HG03342 (cell line): ENCODE data around the gene PLD4.
"Not testable (repeated sequence)": the region's sequence is repeated elsewhere in the genome, so short reads cannot be mapped to it uniquely, and the experiment has no call there.

Experiments
- ATAC-seq: cut with Tn5 transposase; IDR thresholded peaks from one replicate; pipeline ENCODE4 v1.9.1; 2021; ENCODE audit warnings: mild to moderate bottlenecking, moderate library complexity; ENCODE audit not compliant: unreplicated experiment

PLD4 gene

DNA sequence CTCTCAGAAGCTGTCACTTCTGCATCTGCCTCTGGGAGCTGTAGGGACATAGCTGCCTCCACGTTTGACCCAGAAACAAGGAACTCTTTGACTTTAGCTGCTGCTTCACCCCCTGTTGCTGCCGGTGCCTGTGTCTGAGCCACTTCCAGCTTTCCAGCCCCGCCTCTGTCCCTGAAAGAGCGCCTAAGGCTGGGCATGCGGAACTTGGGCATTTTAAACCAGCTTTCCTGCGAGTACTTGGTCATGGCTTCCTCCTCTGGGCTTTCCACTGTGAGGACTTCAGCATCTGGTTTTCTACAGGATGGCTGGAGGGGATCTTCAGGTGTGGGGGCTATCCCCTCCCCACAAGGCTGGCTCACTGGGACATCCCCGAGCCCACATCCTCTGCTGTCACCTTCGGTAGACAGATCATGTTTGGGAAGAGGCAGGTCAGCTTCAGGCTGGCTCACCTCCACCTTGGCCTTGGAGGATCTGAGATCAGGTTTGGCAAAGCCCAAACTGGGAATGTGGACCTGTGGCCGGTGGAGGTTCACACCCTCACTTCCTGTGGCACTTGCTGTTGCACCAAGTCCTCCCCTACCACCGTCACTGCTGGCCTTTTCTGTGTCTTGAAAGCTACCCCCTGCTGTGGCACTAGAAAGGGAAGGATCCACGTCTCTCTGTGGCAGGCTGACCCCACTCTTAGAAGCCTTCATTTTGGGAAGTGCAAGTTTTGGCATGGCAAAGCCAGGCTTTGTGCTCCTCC is 15.2 kb downstream of the PLD4 start:
- ATAC-seq, result no peak

GRCh38 chr14:104940526-104941150 is 16.0 kb downstream of the PLD4 start:
- ATAC-seq, result no peak

DNA sequence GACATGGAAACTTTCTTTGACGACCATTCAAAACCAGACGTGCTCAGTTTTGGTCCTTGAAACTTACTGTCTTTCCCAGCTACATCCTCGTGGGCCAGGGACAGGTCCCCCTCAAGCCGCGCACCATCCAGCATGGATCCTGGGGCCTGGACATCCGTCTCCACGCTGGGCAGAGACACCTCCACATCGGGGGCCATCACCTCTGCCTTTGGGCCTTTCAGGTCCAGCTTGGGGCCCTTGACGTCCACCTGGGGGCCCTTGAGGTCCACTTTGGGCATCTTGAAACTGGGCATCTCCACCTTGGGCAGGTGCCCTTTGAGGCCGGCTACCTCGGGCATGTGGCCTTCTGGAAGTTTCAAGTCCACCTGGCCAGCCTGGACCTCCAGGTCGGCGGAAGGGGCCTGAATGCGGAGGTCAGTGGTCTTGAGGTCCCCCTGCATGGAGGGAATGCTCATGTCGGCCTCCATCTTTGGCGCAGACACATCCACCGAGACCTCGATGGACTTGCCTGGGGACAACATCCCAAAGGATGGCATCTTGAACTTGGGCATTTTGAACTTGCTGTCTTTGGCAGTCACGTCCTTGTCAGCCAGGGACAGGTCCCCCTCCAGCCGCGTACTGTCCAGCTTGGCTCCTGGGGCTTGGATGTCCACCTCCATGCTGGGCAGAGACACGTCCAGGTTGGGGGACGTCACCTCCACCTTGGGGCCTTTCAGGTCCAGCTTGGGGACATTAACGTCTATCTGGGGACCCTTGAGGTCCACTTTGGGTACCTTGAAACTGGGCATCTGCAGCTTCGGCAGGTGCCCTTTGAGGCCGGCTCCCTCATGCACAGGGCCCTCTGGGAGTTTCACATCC is 17.1 kb downstream of the PLD4 start:
- ATAC-seq, result no peak

- ATAC-seq, result no peak
Measured at GRCh38 chr14:104942586-104942985, 17.9 kb downstream of the PLD4 start.

DNA sequence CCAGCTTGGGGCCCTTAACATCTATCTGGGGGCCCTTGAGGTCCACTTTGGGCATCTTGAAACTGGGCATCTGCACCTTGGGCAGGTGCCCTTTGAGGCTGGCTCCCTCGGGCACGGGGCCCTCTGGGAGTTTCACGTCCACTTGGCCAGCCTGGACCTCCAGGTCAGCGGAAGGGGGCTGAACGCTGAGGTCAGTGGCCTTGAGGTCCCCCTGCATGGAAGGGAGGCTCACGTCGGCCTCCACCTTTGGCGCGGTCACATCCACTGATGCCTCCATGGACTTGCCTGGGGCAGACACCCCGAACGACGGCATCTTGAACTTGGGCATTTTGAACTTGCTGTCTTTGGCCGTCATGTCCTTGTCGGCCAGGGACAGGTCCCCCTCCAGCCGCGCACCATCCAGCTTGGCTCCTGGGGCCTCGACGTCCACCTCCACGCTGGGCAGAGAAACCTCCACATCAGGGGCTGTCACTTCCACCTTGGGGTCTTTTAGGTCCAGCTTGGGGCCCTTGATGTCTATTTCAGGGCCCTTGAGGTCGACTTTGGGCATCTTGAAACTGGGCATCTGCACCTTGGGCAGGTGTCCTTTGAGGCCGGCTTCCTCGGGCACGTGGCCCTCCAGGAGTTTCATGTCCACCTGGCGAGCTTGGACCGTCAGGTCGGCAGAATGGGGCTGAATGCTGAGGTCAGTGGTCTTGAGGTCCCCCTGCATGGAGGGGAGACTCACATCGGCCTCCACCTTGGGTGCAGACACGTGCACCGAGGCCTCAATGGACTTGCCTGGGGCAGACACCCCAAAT is 18.7 kb downstream of the PLD4 start:
- not testable (repeated sequence) for ATAC-seq

GRCh38 chr14:104944016-104944308 is 19.3 kb downstream of the PLD4 start:
- not testable (repeated sequence) for ATAC-seq

DNA sequence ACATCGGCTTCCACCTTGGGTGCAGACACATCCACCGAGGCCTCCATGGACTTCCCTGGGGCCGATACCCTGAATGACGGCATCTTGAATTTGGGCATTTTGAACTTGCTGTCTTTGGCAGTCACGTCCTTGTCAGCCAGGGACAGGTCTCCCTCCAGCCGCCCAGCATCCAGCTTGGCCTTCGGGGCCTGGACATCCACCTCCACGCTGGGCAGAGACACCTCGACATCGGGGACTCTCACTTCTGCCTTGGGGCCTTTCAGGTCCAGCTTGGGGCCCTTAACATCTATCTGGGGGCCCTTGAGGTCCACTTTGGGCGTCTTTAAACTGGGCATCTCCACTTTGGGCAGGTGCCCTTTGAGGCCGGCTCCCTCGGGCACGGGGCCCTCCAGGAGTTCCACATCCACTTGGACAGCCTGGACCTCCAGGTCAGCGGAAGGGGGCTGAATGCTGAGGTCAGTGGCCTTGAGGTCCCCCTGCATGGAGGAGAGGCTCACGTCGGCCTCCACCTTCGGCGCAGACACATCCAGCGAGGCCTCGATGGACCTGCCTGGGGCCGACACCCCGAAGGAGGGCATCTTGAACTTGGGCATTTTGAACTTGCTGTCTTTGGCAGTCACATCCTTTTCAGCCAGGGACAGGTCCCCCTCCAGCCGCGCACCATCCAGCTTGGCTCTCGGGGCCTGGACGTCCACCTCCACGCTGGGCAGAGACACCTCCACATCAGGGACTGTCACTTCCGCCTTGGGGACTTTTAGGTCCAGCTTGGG is 19.9 kb downstream of the PLD4 start:
- not testable (repeated sequence) for ATAC-seq

- not testable (repeated sequence) for ATAC-seq
Measured at GRCh38 chr14:104945266-104945665, 20.6 kb downstream of the PLD4 start.

- not testable (repeated sequence) for ATAC-seq
Measured at GRCh38 chr14:104945986-104946965, 21.6 kb downstream of the PLD4 start.

DNA sequence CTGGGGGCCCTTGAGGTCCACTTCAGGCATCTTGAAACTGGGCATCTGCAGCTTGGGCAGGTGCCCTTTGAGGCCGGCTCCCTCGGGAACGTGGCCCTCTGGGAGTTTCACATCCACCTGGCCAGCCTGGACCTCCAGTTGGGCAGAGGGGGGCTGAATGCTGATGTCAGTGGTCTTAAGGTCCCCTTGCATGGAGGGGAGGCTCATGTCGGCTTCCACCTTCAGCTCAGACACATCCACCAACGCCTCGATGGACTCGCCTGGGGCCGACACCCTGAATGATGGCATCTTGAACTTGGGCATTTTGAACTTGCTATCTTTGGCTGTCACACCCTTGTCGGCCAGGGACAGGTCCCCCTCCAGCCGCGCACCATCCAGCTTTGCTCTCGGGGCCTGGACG is 22.5 kb downstream of the PLD4 start:
- not testable (repeated sequence) for ATAC-seq

GRCh38 chr14:104947881-104948735 is 23.4 kb downstream of the PLD4 start:
- ATAC-seq, result not testable (repeated sequence)

DNA sequence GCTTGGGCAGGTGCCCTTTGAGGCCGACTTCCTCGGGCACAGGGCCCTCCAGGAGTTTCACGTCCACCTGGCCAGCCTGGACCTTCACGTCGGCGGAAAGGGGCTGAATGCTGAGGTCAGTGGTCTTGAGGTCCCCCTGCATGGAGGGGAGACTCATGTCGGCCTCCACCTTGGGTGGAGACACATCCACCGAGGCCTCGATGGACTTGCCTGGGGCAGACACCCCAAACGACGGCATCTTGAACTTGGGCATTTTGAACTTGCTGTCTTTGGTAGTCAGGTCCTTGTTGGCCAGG is 24.0 kb downstream of the PLD4 start:
- ATAC-seq, result no peak

- not testable (repeated sequence) for ATAC-seq
Measured at GRCh38 chr14:104949406-104949955, 24.8 kb downstream of the PLD4 start.

DNA sequence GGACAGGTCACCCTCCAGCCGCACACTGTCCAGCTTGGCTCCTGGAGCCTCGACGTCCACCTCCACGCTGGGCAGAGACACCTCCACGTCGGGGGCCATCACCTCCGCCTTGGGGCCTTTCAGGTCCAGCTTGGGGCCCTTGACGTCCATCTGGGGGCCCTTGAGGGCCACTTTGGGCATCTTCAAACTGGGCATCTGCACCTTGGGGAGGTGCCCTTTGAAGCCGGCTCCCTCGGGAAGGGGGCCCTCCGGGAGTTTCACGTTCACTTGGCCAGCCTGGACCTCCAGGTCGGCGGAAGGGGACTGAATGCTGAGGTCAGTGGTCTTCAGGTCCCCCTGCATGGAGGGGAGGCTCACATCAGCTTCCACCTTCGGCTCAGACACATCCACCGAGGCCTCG is 25.3 kb downstream of the PLD4 start:
- no peak for ATAC-seq

GRCh38 chr14:104950701-104951100 is 26.0 kb downstream of the PLD4 start:
- not testable (repeated sequence) for ATAC-seq

- not testable (repeated sequence) for ATAC-seq
Measured at GRCh38 chr14:104951863-104952657, 27.4 kb downstream of the PLD4 start.

DNA sequence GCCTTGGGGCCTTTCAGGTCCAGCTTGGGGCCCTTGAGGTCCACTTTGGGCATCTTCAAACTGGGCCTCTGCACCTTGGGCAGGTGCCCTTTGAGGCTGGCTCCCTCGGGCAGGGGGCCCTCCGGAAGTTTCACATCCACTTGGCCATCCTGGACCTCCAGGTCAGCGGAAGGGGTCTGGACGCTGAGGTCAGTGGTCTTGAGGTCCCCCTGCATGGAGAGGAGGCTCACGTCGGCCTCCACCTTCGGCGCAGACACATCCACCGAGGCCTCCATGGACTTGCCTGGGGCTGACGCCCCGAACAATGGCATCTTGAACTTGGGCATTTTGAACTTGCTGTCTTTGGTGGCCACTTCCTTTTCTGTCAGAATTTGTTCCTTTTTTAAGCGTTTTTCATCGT is 28.4 kb downstream of the PLD4 start:
- no peak for ATAC-seq
